Heart left ventricle (tissue), 13 donors: ENCODE measurements around the gene ADM2.

ENCODE experiments used
- CTCF ChIP-seq, 12 donors: fragments of 200-600 bp; sonication (generic) in 4 of 12; IDR thresholded peaks; one replicate each; pipeline versions ENCODE4 v1.5.0 to v1.8.0; 2018 to 2022; ENCODE audit warnings: antibody characterized with exemption in 12 of 12, mild to moderate bottlenecking in 5 of 12
- POLR2A ChIP-seq, 2 donors: fragments of 450-650 bp; IDR thresholded peaks; one replicate each; pipeline ENCODE4 v1.6.1; 2017; ENCODE audit warnings: antibody characterized with exemption in 2 of 2, mild to moderate bottlenecking in 2 of 2, moderate library complexity in 2 of 2
- donor health status: ischemic (EF 13 %, LVEDD 7.1; RV severe dilation, severe dysfunction).
- donor health status: DM: no; HTN: yes; CAD: no.
- donor health status: DM: no; HTN: no; CAD: no.
- donor health status: ischemic (EF 25% LVEDD 6.9; RV normal size, moderate dysfunction).
- donor health status: ischemic (EF 25% LVEDD 5.7; RV mildly dilated, moderate dysfunction).
- donor health status: ischemic (EF 35%, LVEDD 5.7; RV mildly dilated, moderate dysfunction).
- donor health status: nonischemic (EF 11% LVEDD 7.7; RV severe dilation, severe dysfunction).
- donor health status: DM: yes; HTN: yes; CAD: no.
- donor health status: PGD.
- donor health status: ischemic (EF 29% LVEDD 5.4; RV normal size, mild dysfunction).
- donor health status: nonischemic (EF 23%, LVEDD 6.1; RV moderate dilation, normal function).

- TF ChIP-seq CTCF (IDR thresholded peaks at IDR 0.05) (no peak), POLR2A (IDR thresholded peaks at IDR 0.05) (peak in 1 of 2 donors; percentile 68)
These were observed 48.7 kb downstream of the ADM2 start, which contains the start of gene TYMP for GRCh38 chr22:50529897-50530579.
